K562 (cell line): ENCODE results near the gene SYNPO. TPM values are rescaled to one million over a fixed set of nuclear protein-coding genes. Genes with fewer than 3 reads are reported as not detected.

Experiments used
- ATAC-seq: fragments of 200-7000 bp; cut with Tn5 transposase; 3 replicates; pipeline ENCODE4 v1.9.1; 2020; ENCODE audit warnings: moderate library complexity
- BruUV-seq: library from RNA; stranded (reverse); fragments of 400-500 nt; replicated peaks from 2 replicates; lab custom pipeline; 2021; lab: Mats Ljungman, UMichigan
- CTCF ChIA-PET: fragments of 300-600 bp; formaldehyde crosslinking; extraction: SDS; loops from one replicate; lab custom pipeline; 2021; ENCODE audit warnings: low intra/inter-chr PET ratio; lab: Yijun Ruan, JAX
- POLR2A ChIA-PET: fragments of 300-600, 350-650 bp; sonication (Branson Sonifier 250); formaldehyde crosslinking; extraction: SDS; loops from one replicate; lab custom pipeline; 2021; ENCODE audit warnings: antibody characterized with exemption, inconsistent platforms; lab: Yijun Ruan, JAX
- DNase-seq, 4 experiments: peaks; one replicate each; pipeline versions ENCODE4 v3.0.0 to v3.0.0-alpha.2; 2011 to 2018; ENCODE audit warnings: low spot score in 3 of 4, mixed read lengths in 3 of 4; ENCODE audit errors: extremely low read depth in 1 of 4
- FAIRE-seq: peaks from 2 replicates; lab custom pipeline; 2011; peaks lifted over from hg19 to GRCh38; lab: Jason Lieb, UNC
- H2AFZ ChIP-seq: 2 replicates; pipeline ENCODE4 v1.6.0; 2011; ENCODE audit warnings: low read depth, low read length, control low read depth, inconsistent platforms
- H3K27ac ChIP-seq: fragments of 200-600 bp; 3 replicates; pipeline ENCODE4 v1.8.0; 2011; ENCODE audit warnings: low read depth, mild to moderate bottlenecking, control low read depth, inconsistent platforms, low read length, moderate library complexity, mixed read lengths; ENCODE audit errors: extremely low read depth
- H3K27me3 ChIP-seq, 2 experiments: fragments of 300-600 bp in 1 of 2; 2 replicates in 1 of 2; 3 replicates in 1 of 2; pipeline versions ENCODE4 v1.6.0 to v1.8.0; 2011; ENCODE audit warnings: inconsistent platforms in 2 of 2, low read length in 2 of 2, mild to moderate bottlenecking in 1 of 2, mixed read lengths in 1 of 2, moderate library complexity in 1 of 2; ENCODE audit not compliant: control insufficient read depth in 2 of 2, insufficient read depth in 2 of 2
- H3K36me3 ChIP-seq: fragments of 300-600 bp; 3 replicates; pipeline ENCODE4 v1.8.0; 2011; ENCODE audit warnings: mild to moderate bottlenecking, low read length, inconsistent platforms; ENCODE audit not compliant: control insufficient read depth, insufficient read depth
- H3K4me1 ChIP-seq, 2 experiments: fragments of 200-600 bp in 1 of 2; replicated peaks in 1 of 2; 2 replicates in 1 of 2; 3 replicates in 1 of 2; pipeline versions ENCODE4 v1.5.1 to v1.8.0; 2011; ENCODE audit warnings: inconsistent platforms in 2 of 2, low read length in 2 of 2, mild to moderate bottlenecking in 1 of 2, mixed read lengths in 1 of 2, moderate library complexity in 1 of 2; ENCODE audit not compliant: control insufficient read depth in 2 of 2, insufficient read depth in 2 of 2
- H3K4me2 ChIP-seq: 2 replicates; pipeline ENCODE4 v1.6.1; 2011; ENCODE audit warnings: low read length, control low read depth, inconsistent platforms, mixed read lengths; ENCODE audit not compliant: insufficient read depth
- H3K4me3 ChIP-seq: fragments of 200-600 bp; sonication (generic), shearing (Covaris generic); 2 replicates; pipeline ENCODE4 v1.5.1; 2016; ENCODE audit warnings: control low read depth, inconsistent platforms
- H3K79me2 ChIP-seq: fragments of 200-600 bp; 3 replicates; pipeline ENCODE4 v1.8.0; 2011; ENCODE audit warnings: low read length, inconsistent platforms; ENCODE audit not compliant: control insufficient read depth, insufficient read depth
- H3K9ac ChIP-seq, 2 experiments: 2 replicates each; pipeline versions ENCODE4 v1.6.0 to v1.6.1; 2011; ENCODE audit warnings: low read depth in 2 of 2, low read length in 2 of 2, control low read depth in 1 of 2, inconsistent platforms in 1 of 2, mild to moderate bottlenecking in 1 of 2, mixed read lengths in 1 of 2; ENCODE audit not compliant: insufficient read depth in 1 of 2
- H3K9me1 ChIP-seq: one replicate; pipeline ENCODE4 v1.6.0; 2011; ENCODE audit warnings: inconsistent platforms, mild to moderate bottlenecking, low read length, moderate library complexity; ENCODE audit not compliant: control insufficient read depth, insufficient read depth
- H3K9me3 ChIP-seq: replicated peaks from 2 replicates; pipeline ENCODE4 v1.5.1; 2011; ENCODE audit warnings: low read depth, low read length, inconsistent platforms; ENCODE audit not compliant: control insufficient read depth, insufficient read depth
- H4K20me1 ChIP-seq: replicated peaks from 2 replicates; pipeline ENCODE4 v1.6.1; 2011; ENCODE audit warnings: low read length, inconsistent platforms, mixed read lengths; ENCODE audit not compliant: control insufficient read depth, insufficient read depth
- GMEB1 ChIP-seq: fragments of 250-450 bp; sonication (Bioruptor Pico); IDR thresholded peaks from 2 replicates; pipeline ENCODE4 v1.4.0; 2020; ENCODE audit warnings: mild to moderate bottlenecking
- GTF2E2 ChIP-seq: fragments of 200-800 bp; sonication (Bioruptor generic); IDR thresholded peaks from 2 replicates; pipeline ENCODE4 v1.6.1; 2016; ENCODE audit warnings: missing genetic modification characterization, missing compliant biosample characterization
- KDM2B ChIP-seq: fragments of 250-450 bp; sonication (Bioruptor Pico); IDR thresholded peaks from 2 replicates; pipeline ENCODE4 v1.8.0; 2021; ENCODE audit warnings: mild to moderate bottlenecking, moderate library complexity
- PATZ1 ChIP-seq: fragments of 250-450 bp; sonication (Bioruptor Pico); IDR thresholded peaks from 2 replicates; pipeline ENCODE4 v1.5.0; 2020; ENCODE audit warnings: mild to moderate bottlenecking, borderline replicate concordance
- RFX1 ChIP-seq: fragments of 450-650 bp; IDR thresholded peaks from 2 replicates; pipeline ENCODE4 v1.6.1; 2016; ENCODE audit warnings: mild to moderate bottlenecking, moderate library complexity
- SAFB ChIP-seq: fragments of 200-400 bp; formaldehyde crosslinking; IDR thresholded peaks from 2 replicates; pipeline ENCODE4 v1.6.1; 2017; ENCODE audit warnings: low read depth, low read length, borderline replicate concordance
- SMAD4 ChIP-seq: fragments of 250-450 bp; sonication (Bioruptor Pico); conservative IDR thresholded peaks from 2 replicates; pipeline ENCODE4 v1.8.0; 2021; ENCODE audit warnings: inconsistent platforms, mild to moderate bottlenecking, moderate library complexity
- TAF7 ChIP-seq: fragments of 450-650 bp; IDR thresholded peaks from 2 replicates; pipeline ENCODE4 v1.6.1; 2016; ENCODE audit warnings: missing genetic modification characterization, missing compliant biosample characterization
- ZNF140 ChIP-seq: fragments of 250-450 bp; sonication (Bioruptor Pico); IDR thresholded peaks from 2 replicates; pipeline ENCODE4 v1.8.0; 2021; ENCODE audit warnings: moderate library complexity, mild to moderate bottlenecking, inconsistent platforms
- ZZZ3 ChIP-seq: fragments of 450-650 bp; IDR thresholded peaks from 2 replicates; pipeline ENCODE4 v1.6.1; 2016; ENCODE audit warnings: antibody characterized with exemption, mild to moderate bottlenecking, moderate library complexity
- WGBS: fragments of 100-300 bp; shearing (Covaris generic); methylation state at CpG from one replicate; pipeline ENCODE4 v1.1.6; 2016; ENCODE audit warnings: low coverage, mixed read lengths; ENCODE audit not compliant: insufficient coverage; ENCODE audit errors: missing lambda C conversion rate; 5-methylcytosine and 5-hydroxymethylcytosine counted together
- in situ Hi-C: fragments of 300-500 bp; cut with MboI; formaldehyde crosslinking; loops from 4 replicates; pipeline ENCODE4 v1.15.0; 2018; ENCODE audit warnings: inconsistent platforms, mixed read lengths
- intact Hi-C: fragments of 100-400 bp; cut with micrococcal nuclease; formaldehyde crosslinking; loops from 2 replicates; pipeline ENCODE4 v1.14.2; 2022
- polyA plus RNA-seq, 8 experiments: library from polyadenylated mRNA; depleted of rRNA in 4 of 8; stranded (reverse) in 5 of 8; unstranded in 3 of 8; fragments of >200 nt; fragmentation: Nextera tagmentation in 2 of 8; fragmentation: Illumina TruSeq in 1 of 8; extraction: Ambion mirVana in 2 of 8; extraction: Trizol in 1 of 8; gene quantifications; 2 replicates each; pipeline versions ENCODE4 v1.2.1 to v1.2.3, GENCODE V29; 2011 to 2014; ENCODE audit warnings: inconsistent platforms in 1 of 8, missing spikeins in 1 of 8
- total RNA-seq, 7 experiments: library from RNA; depleted of rRNA in 6 of 7; stranded (reverse); fragments of >200 nt in 6 of 7; fragmentation: Illumina TruSeq in 2 of 7; extraction: Trizol in 2 of 7; gene quantifications; 2 replicates each; pipeline versions ENCODE4 v1.2.1 to v1.2.3, GENCODE V29; 2011 to 2021; ENCODE audit warnings: low replicate concordance in 1 of 7

SYNPO gene
- total and polyA plus RNA-seq, 9 of the 15 experiments (the other 6 are each of a cell fraction or from before 2014, with no cell fraction given) = 0.01 to 0.31 (median 0.03) TPM; not detected in 4

GRCh38 chr5:150621301-150621700 is 19.2 kb upstream of the SYNPO start:
- peaks cover 14% of the 10 kb centered on the region; the same call in 1 of the 2 replicates for H4K20me1 ChIP-seq
- no peaks in the 10 kb centered on the region for H3K79me2 ChIP-seq
- no peak overlapping the region for H3K27ac ChIP-seq
- no peak overlapping the region for H3K4me3 ChIP-seq
- H3K9me1 ChIP-seq = no peaks in the 10 kb centered on the region
- peaks cover 34 to 70% of the 10 kb centered on the region in 2 experiments; a peak in 4 of 5 replicates for H3K27me3 ChIP-seq
- ChIA-PET POLR2A (interaction anchor here (0.6 kb wide), 1 partner anchor 24 kb away, joined by 3 read pairs; no protein-coding TSS in a partner anchor), CTCF (no interaction called here)
- no peak overlapping the region for H2AFZ ChIP-seq
- no peak overlapping the region for H3K4me2 ChIP-seq
- WGBS = 5% methylated on average over 5 of the region's 5 CpGs
- ATAC-seq = no peak
- FAIRE-seq = no peak
- H3K9ac ChIP-seq = no peak overlapping the region
- BruUV-seq = no TSS peak
- intact Hi-C loops (no loop called here), in situ Hi-C loops (no loop called here)
- TF ChIP-seq GMEB1 (CRISPR knock-in tag) (no peak), PATZ1 (CRISPR knock-in tag) (no peak), SMAD4 (CRISPR knock-in tag) (no peak), KDM2B (CRISPR knock-in tag) (no peak), ZZZ3 (no peak), RFX1 (no peak), GTF2E2 (no peak), SAFB (no peak), TAF7 (tag) (no peak), ZNF140 (CRISPR knock-in tag) (no peak)
- no peak for DNase-seq
- H3K4me1 ChIP-seq = peaks cover 0 to 17% of the 10 kb centered on the region in 2 experiments; a peak in 2 of 5 replicates
- no peaks in the 10 kb centered on the region for H3K9me3 ChIP-seq
- no peaks in the 10 kb centered on the region for H3K36me3 ChIP-seq
